PC-3 (cell line): ENCODE measurements around the gene NDE1. TPM values are rescaled to one million over a fixed set of nuclear protein-coding genes. Genes with fewer than 3 reads are reported as not detected.
"Not testable (repeated sequence)": the region's sequence is repeated elsewhere in the genome, so short reads cannot be mapped to it uniquely, and the experiment has no call there.

Experiments used
- ATAC-seq: fragments of 200-7000 bp; cut with Tn5 transposase; 2 replicates; pipeline ENCODE4 v1.9.1; 2020; ENCODE audit warnings: mild to moderate bottlenecking, moderate library complexity
- BruUV-seq: library from RNA; stranded (reverse); fragments of 400-500 nt; replicated peaks from 2 replicates; lab custom pipeline; 2021; lab: Mats Ljungman, UMichigan
- CTCF ChIA-PET: fragments of 300-600 bp; sonication (Branson Sonifier 250); formaldehyde crosslinking; loops from one replicate; lab custom pipeline; 2022; ENCODE audit warnings: antibody characterized with exemption; lab: Charles Lee
- POLR2A ChIA-PET: fragments of 300-600 bp; sonication (Branson Sonifier 250); formaldehyde crosslinking; loops from one replicate; lab custom pipeline; 2022; ENCODE audit warnings: antibody characterized with exemption; ENCODE audit not compliant: unreplicated experiment; lab: Charles Lee
- DNase-seq: peaks from one replicate; pipeline ENCODE4 v3.0.0-alpha.2; 2015
- H2AFZ ChIP-seq: fragments of 300-600 bp; sonication (generic); 2 replicates; pipeline ENCODE4 v1.6.0; 2016; ENCODE audit warnings: antibody characterized with exemption, low read length
- H3F3A ChIP-seq: fragments of 300-600 bp; sonication (generic); one replicate; pipeline ENCODE4 v1.6.0; 2017; ENCODE audit warnings: antibody characterized with exemption, low read length, control low read depth, mild to moderate bottlenecking; ENCODE audit not compliant: unreplicated experiment
- H3K27ac ChIP-seq: fragments of 300-600 bp; sonication (generic); 2 replicates; pipeline ENCODE4 v1.5.1; 2016; ENCODE audit warnings: mild to moderate bottlenecking, low read length
- H3K27me3 ChIP-seq: fragments of 300-600 bp; sonication (generic); 2 replicates; pipeline ENCODE4 v1.6.1; 2016; ENCODE audit warnings: low read length, mixed read lengths
- H3K36me3 ChIP-seq: fragments of 300-600 bp; sonication (generic); 2 replicates; pipeline ENCODE4 v1.6.1; 2016; ENCODE audit warnings: low read depth, mixed run types, low read length, mixed read lengths
- H3K4me1 ChIP-seq: fragments of 300-600 bp; sonication (generic); 2 replicates; pipeline ENCODE4 v1.5.1; 2016; ENCODE audit warnings: low read length; ENCODE audit not compliant: insufficient read depth
- H3K4me2 ChIP-seq: fragments of 300-600 bp; sonication (generic); 2 replicates; pipeline ENCODE4 v1.6.0; 2016; ENCODE audit warnings: low read length
- H3K4me3 ChIP-seq: fragments of 300-600 bp; sonication (generic); 2 replicates; pipeline ENCODE4 v1.5.1; 2016; ENCODE audit warnings: mild to moderate bottlenecking, low read length, mixed read lengths
- H3K79me2 ChIP-seq: fragments of 300-600 bp; sonication (generic); 2 replicates; pipeline ENCODE4 v1.6.1; 2017; ENCODE audit warnings: low read length, mixed read lengths
- H3K9ac ChIP-seq: fragments of 300-600 bp; sonication (generic); 2 replicates; pipeline ENCODE4 v1.6.0; 2016; ENCODE audit warnings: mild to moderate bottlenecking, low read length
- H3K9me2 ChIP-seq: fragments of 300-600 bp; sonication (generic); replicated peaks from 2 replicates; pipeline ENCODE4 v1.6.1; 2016; ENCODE audit warnings: mixed run types, low read length, mixed read lengths
- H3K9me3 ChIP-seq: fragments of 300-600 bp; sonication (generic); 2 replicates; pipeline ENCODE4 v1.6.1; 2016; ENCODE audit warnings: low read length, mixed read lengths
- H4K20me1 ChIP-seq: fragments of 300-600 bp; sonication (generic); 2 replicates; pipeline ENCODE4 v1.6.1; 2016; ENCODE audit warnings: low read length, mixed read lengths
- CTCF ChIP-seq: fragments of 300-600 bp; sonication (generic); conservative IDR thresholded peaks from 2 replicates; pipeline ENCODE4 v1.5.1; 2017; ENCODE audit warnings: antibody characterized with exemption, low read depth, mild to moderate bottlenecking, low read length
- EZH2 ChIP-seq: fragments of 300-600 bp; sonication (generic); IDR thresholded peaks from one replicate; pipeline ENCODE4 v1.6.1; 2017; ENCODE audit warnings: antibody characterized with exemption, mild to moderate bottlenecking, low read length; ENCODE audit not compliant: unreplicated experiment
- EZH2phosphoT487 ChIP-seq: fragments of 300-600 bp; sonication (generic); IDR thresholded peaks from 2 replicates; pipeline ENCODE4 v1.6.1; 2018; ENCODE audit warnings: mild to moderate bottlenecking, antibody characterized with exemption, low read length, borderline replicate concordance
- intact Hi-C: fragments of 100-400 bp; cut with micrococcal nuclease; formaldehyde crosslinking; loops from 2 replicates; pipeline ENCODE4 v1.9.0; 2023
- total RNA-seq: library from RNA; depleted of rRNA; stranded (reverse); fragments of >200 nt; gene quantifications from 2 replicates; pipeline ENCODE4 v1.2.3, GENCODE V29; 2014

Gene NDE1
- total RNA-seq, 1 experiment from 2014 or later: 24.9 TPM

DNA sequence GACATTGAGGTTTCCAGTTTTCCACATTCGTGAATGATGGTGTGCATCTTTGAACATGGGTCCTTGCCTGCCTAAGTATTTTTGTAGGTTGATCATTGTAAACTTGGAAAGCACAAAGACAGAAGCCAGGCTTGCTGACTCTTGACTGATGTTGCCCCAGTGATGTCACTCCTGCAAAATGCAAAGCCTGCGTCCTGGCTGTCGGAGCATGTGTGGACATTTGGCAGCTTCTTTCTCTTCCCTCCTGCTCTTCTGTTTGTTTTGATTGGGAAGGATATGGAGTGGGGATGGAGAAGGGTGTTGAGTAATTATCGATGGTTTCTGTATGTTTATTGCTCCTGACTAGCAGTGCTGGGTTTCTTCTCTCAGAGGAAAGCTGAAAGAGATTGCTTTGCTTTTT lies 3.2 kb downstream of the NDE1 start:
- Histone ChIP-seq H3K79me2 (peaks cover 66% of the 10 kb centered on the region), H3K4me3 (0 out of 2 replicates have a peak overlapping the region, but pooled peaks have one; percentile 24), H3K27me3 (no peaks in the 10 kb centered on the region), H3K36me3 (no peaks in the 10 kb centered on the region), H4K20me1 (no peaks in the 10 kb centered on the region), H3K9me3 (no peaks in the 10 kb centered on the region), H3K4me2 (peak overlapping the region; percentile 34; the same call in 1 of the 2 replicates), H3K27ac (no peak overlapping the region), H3F3A (no peaks in the 10 kb centered on the region), H3K4me1 (peaks cover 4% of the 10 kb centered on the region; the same call in 1 of the 2 replicates), H2AFZ (no peak overlapping the region), H3K9ac (no peak overlapping the region), H3K9me2 (no peaks in the 10 kb centered on the region)
- POLR2A ChIA-PET: no interaction called here
- no TSS peak for BruUV-seq
- intact Hi-C loops: no loop called here
- CTCF ChIA-PET: no interaction called here
- DNase-seq (peak; percentile 32), ATAC-seq (no peak)
- no peak for TF ChIP-seq EZH2phosphoT487
- TF ChIP-seq EZH2: no peak
- TF ChIP-seq CTCF: no peak

GRCh38 chr16:15654591-15654990 lies 4.5 kb downstream of the NDE1 start:
- no peak overlapping the region for H3K4me3 ChIP-seq
- BruUV-seq: no TSS peak
- TF ChIP-seq EZH2 (no peak), CTCF (no peak), EZH2phosphoT487 (no peak)
- H2AFZ ChIP-seq: no peak overlapping the region
- no peaks in the 10 kb centered on the region for H3K9me2 ChIP-seq
- no peak overlapping the region for H3K9ac ChIP-seq
- peaks cover 4% of the 10 kb centered on the region; the same call in 1 of the 2 replicates for H3K4me1 ChIP-seq
- no peaks in the 10 kb centered on the region for H4K20me1 ChIP-seq
- ChIA-PET POLR2A (no interaction called here), CTCF (no interaction called here)
- no peak for ATAC-seq
- no peaks in the 10 kb centered on the region for H3F3A ChIP-seq
- no peaks in the 10 kb centered on the region for H3K36me3 ChIP-seq
- no peaks in the 10 kb centered on the region for H3K27me3 ChIP-seq
- peaks cover 71% of the 10 kb centered on the region for H3K79me2 ChIP-seq
- DNase-seq: no peak
- no peaks in the 10 kb centered on the region for H3K9me3 ChIP-seq
- intact Hi-C loops: no loop called here
- H3K27ac ChIP-seq: no peak overlapping the region
- H3K4me2 ChIP-seq: no peak overlapping the region

DNA sequence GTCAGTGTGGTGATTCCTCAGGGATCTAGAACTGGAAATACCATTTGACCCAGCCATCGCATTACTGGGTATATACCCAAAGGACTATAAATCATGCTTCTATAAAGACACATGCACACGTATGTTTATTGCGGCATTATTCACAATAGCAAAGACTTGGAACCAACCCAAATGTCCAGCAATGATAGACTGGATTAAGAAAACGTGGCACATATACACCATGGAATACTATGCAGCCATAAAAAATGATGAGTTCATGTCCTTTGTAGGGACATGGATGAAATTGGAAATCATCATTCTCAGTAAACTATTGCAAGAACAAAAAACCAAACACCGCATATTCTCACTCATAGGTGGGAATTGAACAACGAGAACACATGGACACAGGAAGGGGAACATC lies 5.5 kb downstream of the NDE1 start:
- H2AFZ ChIP-seq, CTCF ChIA-PET, H3K4me3 ChIP-seq, BruUV-seq, H3K4me2 ChIP-seq, H3K9me3 ChIP-seq, DNase-seq, H3K4me1 ChIP-seq, H3K27me3 ChIP-seq, H3K36me3 ChIP-seq, H3K9me2 ChIP-seq, intact Hi-C loops, H3K9ac ChIP-seq, POLR2A ChIA-PET, H3F3A ChIP-seq, ATAC-seq, H4K20me1 ChIP-seq, H3K27ac ChIP-seq: not testable (repeated sequence)
- peaks cover 71% of the 10 kb centered on the region for H3K79me2 ChIP-seq
